Measurements from ENCODE around the gene SLC25A21.
A peak's percentile ranks its signal among the peaks of the same experiment; 100 is the strongest.
"Not testable (repeated sequence)": the region's sequence is repeated elsewhere in the genome, so short reads cannot be mapped to it uniquely, and the experiment has no call there.

Gene SLC25A21

DNA sequence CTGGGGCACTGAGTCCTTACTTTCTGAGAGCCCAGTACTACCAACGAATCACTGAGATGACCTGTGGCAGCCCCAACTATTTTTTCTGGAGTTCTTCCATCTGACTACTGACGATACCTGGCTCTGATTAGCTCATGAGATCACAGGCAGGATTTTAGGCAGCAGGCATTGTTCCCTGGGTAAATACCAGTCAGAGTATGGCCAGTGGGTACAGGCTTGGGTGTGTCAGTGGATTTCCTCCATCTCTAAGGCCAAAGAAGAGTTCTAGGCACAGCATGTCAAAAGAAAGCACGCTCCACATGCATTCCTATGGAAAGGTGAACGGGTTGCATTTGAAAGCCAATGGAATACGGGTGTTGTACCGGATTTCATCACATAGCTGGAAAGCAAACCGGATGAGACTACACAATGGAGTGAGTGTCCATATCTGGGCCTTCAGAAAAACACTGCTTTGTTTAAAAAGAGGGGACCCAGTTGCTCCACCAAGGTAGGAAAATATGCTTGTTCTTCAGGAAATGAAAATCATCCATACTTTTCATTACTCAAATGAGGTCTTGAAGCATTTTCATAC lies 455.7 kb downstream of the SLC25A21 start:
- H3K9ac ChIP-seq (ENCODE audit: low read depth, low read length) = no peak overlapping the region

DNA sequence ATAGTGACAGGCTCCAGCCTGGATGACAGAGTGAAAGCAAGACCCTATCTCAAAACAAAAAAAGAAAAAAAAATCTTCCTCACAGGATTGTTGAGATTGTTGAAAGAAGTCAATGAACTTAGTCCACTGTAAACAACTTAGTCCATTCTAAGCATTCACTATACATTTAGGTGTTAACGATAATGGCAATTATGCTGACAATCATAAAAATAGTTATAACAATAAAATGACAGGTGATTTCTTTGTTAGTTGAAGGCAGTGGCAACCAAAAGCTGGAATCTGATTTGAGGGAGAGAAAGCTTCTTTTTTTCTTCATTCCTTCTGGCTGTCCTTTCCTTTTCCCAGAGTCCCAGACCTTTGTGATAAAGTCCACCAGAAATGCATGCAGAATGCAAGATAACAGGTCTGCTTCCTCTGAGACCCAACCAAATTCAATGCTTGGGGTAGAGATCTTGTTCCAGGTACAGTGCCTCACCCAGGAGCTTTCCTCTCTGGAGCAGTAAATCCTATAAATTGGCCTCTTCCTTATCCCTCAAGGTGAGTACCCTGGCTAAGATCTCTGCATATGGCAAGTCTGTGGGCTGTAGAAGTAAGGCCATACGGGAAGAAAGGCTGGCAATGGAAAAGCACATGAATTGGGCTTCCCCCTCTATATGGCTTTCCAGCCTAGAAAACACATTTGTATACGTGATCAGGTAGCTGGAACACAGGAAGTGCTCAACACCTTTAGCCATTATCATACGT lies 458.3 kb downstream of the SLC25A21 start:
- no peaks in the 10 kb centered on the region for H3K9me3 ChIP-seq (ENCODE audit: control insufficient read depth, insufficient read depth, low read length)
- H3K36me3 ChIP-seq (ENCODE audit: insufficient read depth, low read length) = no peaks in the 10 kb centered on the region
- H3K9ac ChIP-seq (ENCODE audit: low read depth, low read length) = no peak overlapping the region
- peaks cover 7% of the 10 kb centered on the region; the same call in 1 of the 2 replicates for H3K4me1 ChIP-seq (ENCODE audit: insufficient read depth, low read length)

More for the DNA sequence above, 455.7 kb downstream of the SLC25A21 start:
- no peaks in the 10 kb centered on the region for H3K36me3 ChIP-seq (ENCODE audit: insufficient read depth, low read length)
- H3K9me3 ChIP-seq (ENCODE audit: control insufficient read depth, insufficient read depth, low read length) = no peaks in the 10 kb centered on the region
- peaks cover 7% of the 10 kb centered on the region; the same call in 1 of the 2 replicates for H3K4me1 ChIP-seq (ENCODE audit: insufficient read depth, low read length)

DNA sequence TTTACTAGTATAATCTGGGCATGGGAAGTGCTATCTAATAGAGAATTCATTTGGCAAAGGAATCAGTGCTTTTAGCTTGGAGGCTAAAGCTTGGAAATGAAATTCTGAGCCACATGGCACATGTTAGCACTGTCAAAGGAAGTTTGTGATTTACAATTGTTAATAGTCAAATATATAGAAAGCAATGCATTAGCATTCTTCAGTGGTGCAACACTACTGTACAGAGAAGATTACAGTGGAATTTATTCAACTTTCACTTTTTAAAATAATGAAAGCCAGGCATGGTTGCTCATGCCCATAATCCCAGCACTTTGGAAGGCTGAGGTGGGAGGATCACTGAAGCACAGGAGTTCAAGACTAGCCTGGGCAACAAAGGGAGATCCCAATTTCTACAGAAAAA lies 464.8 kb downstream of the SLC25A21 start:
- H3K9me3 ChIP-seq (ENCODE audit: control insufficient read depth, insufficient read depth, low read length) = no peaks in the 10 kb centered on the region
- no peak overlapping the region for H3K9ac ChIP-seq (ENCODE audit: low read depth, low read length)
- H3K4me1 ChIP-seq (ENCODE audit: insufficient read depth, low read length) = no peaks in the 10 kb centered on the region
- H3K36me3 ChIP-seq (ENCODE audit: insufficient read depth, low read length) = no peaks in the 10 kb centered on the region

GRCh38 chr14:36702474-36702873 lies 469.9 kb downstream of the SLC25A21 start:
- Histone ChIP-seq H3K9me3 (ENCODE audit: control insufficient read depth, insufficient read depth, low read length) (no peaks in the 10 kb centered on the region), H3K9ac (ENCODE audit: low read depth, low read length) (no peak overlapping the region)

GRCh38 chr14:36701132-36701531 lies 471.3 kb downstream of the SLC25A21 start:
- Histone ChIP-seq H3K9me3 (ENCODE audit: control insufficient read depth, insufficient read depth, low read length) (no peaks in the 10 kb centered on the region), H3K36me3 (ENCODE audit: insufficient read depth, low read length) (no peaks in the 10 kb centered on the region), H3K4me1 (ENCODE audit: insufficient read depth, low read length) (0 out of 2 replicates have a peak, but pooled peaks cover 4% of the 10 kb centered on the region), H3K9ac (ENCODE audit: low read depth, low read length) (no peak overlapping the region)

More at GRCh38 chr14:36702474-36702873, 469.9 kb downstream of the SLC25A21 start:
- H3K4me1 ChIP-seq (ENCODE audit: insufficient read depth, low read length) = 0 out of 2 replicates have a peak, but pooled peaks cover 4% of the 10 kb centered on the region
- H3K36me3 ChIP-seq (ENCODE audit: insufficient read depth, low read length) = no peaks in the 10 kb centered on the region

GRCh38 chr14:36700651-36701050 lies 471.8 kb downstream of the SLC25A21 start:
- H3K36me3 ChIP-seq (ENCODE audit: insufficient read depth, low read length) = no peaks in the 10 kb centered on the region
- H3K9ac ChIP-seq (ENCODE audit: low read depth, low read length) = no peak overlapping the region
- no peaks in the 10 kb centered on the region for H3K9me3 ChIP-seq (ENCODE audit: control insufficient read depth, insufficient read depth, low read length)
- 0 out of 2 replicates have a peak, but pooled peaks cover 4% of the 10 kb centered on the region for H3K4me1 ChIP-seq (ENCODE audit: insufficient read depth, low read length)

DNA sequence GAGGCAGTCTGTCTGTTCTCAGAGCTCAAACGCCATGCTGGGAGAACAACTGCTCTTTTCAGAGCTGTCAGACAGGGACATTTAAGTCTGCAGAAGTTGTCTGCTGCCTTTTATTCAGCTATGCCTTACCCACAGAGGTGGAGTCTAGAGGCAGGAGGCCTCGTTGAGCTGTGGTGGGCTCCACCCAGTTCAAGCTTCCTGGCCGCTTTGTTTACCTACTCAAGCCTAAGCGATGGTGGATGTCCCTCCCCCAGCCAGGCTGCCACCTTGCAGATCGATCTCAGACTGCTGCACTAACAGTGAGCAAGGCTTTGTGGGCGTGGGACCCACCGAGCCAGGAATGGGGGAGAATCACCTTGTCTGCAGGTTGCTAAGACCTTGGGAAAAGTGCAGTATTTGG lies 473.0 kb downstream of the SLC25A21 start:
- H3K9ac ChIP-seq (ENCODE audit: low read depth, low read length); H3K36me3 ChIP-seq (ENCODE audit: insufficient read depth, low read length); H3K4me1 ChIP-seq (ENCODE audit: insufficient read depth, low read length); H3K9me3 ChIP-seq (ENCODE audit: control insufficient read depth, insufficient read depth, low read length): not testable (repeated sequence)

- H3K9ac ChIP-seq (ENCODE audit: low read depth, low read length) = no peak overlapping the region
- no peaks in the 10 kb centered on the region for H3K9me3 ChIP-seq (ENCODE audit: control insufficient read depth, insufficient read depth, low read length)
- H3K4me1 ChIP-seq (ENCODE audit: insufficient read depth, low read length) = peaks cover 2% of the 10 kb centered on the region; the same call in 1 of the 2 replicates
- H3K36me3 ChIP-seq (ENCODE audit: insufficient read depth, low read length) = no peaks in the 10 kb centered on the region
Measured at GRCh38 chr14:36690311-36691040, 481.9 kb downstream of the SLC25A21 start.

GRCh38 chr14:36684946-36685345 lies 487.5 kb downstream of the SLC25A21 start:
- Histone ChIP-seq H3K4me1 (ENCODE audit: insufficient read depth, low read length) (peaks cover 36% of the 10 kb centered on the region; the same call in 1 of the 2 replicates), H3K9ac (ENCODE audit: low read depth, low read length) (no peak overlapping the region), H3K9me3 (ENCODE audit: control insufficient read depth, insufficient read depth, low read length) (no peaks in the 10 kb centered on the region), H3K36me3 (ENCODE audit: insufficient read depth, low read length) (no peaks in the 10 kb centered on the region)

GRCh38 chr14:36683083-36683724 lies 489.2 kb downstream of the SLC25A21 start:
- Histone ChIP-seq H3K9ac (ENCODE audit: low read depth, low read length) (no peak overlapping the region), H3K4me1 (ENCODE audit: insufficient read depth, low read length) (peaks cover 36% of the 10 kb centered on the region; the same call in 1 of the 2 replicates), H3K9me3 (ENCODE audit: control insufficient read depth, insufficient read depth, low read length) (no peaks in the 10 kb centered on the region), H3K36me3 (ENCODE audit: insufficient read depth, low read length) (no peaks in the 10 kb centered on the region)

- H3K9me3 ChIP-seq (ENCODE audit: control insufficient read depth, insufficient read depth, low read length) = no peaks in the 10 kb centered on the region
Measured at GRCh38 chr14:36682338-36682737, 490.1 kb downstream of the SLC25A21 start.

GRCh38 chr14:36676236-36676635 lies 496.2 kb downstream of the SLC25A21 start:
- H3K9me3 ChIP-seq (ENCODE audit: control insufficient read depth, insufficient read depth, low read length) = 0 out of 2 replicates have a peak, but pooled peaks cover 2% of the 10 kb centered on the region
- peaks cover 20% of the 10 kb centered on the region; the same call in 1 of the 2 replicates for H3K4me1 ChIP-seq (ENCODE audit: insufficient read depth, low read length)
- H3K36me3 ChIP-seq (ENCODE audit: insufficient read depth, low read length) = no peaks in the 10 kb centered on the region
- H3K9ac ChIP-seq (ENCODE audit: low read depth, low read length) = peak overlapping the region; percentile 14; the same call in 1 of the 2 replicates

More at GRCh38 chr14:36682338-36682737, 490.1 kb downstream of the SLC25A21 start:
- H3K36me3 ChIP-seq (ENCODE audit: insufficient read depth, low read length) = no peaks in the 10 kb centered on the region
- H3K9ac ChIP-seq (ENCODE audit: low read depth, low read length) = no peak overlapping the region
- peaks cover 36% of the 10 kb centered on the region; the same call in 1 of the 2 replicates for H3K4me1 ChIP-seq (ENCODE audit: insufficient read depth, low read length)

- Histone ChIP-seq H3K9ac (ENCODE audit: low read depth, low read length) (no peak overlapping the region), H3K36me3 (ENCODE audit: insufficient read depth, low read length) (no peaks in the 10 kb centered on the region), H3K4me1 (ENCODE audit: insufficient read depth, low read length) (peaks cover 16% of the 10 kb centered on the region; the same call in 1 of the 2 replicates), H3K9me3 (ENCODE audit: control insufficient read depth, insufficient read depth, low read length) (0 out of 2 replicates have a peak, but pooled peaks cover 2% of the 10 kb centered on the region)
Measured at GRCh38 chr14:36675581-36675980, 496.8 kb downstream of the SLC25A21 start.

DNA sequence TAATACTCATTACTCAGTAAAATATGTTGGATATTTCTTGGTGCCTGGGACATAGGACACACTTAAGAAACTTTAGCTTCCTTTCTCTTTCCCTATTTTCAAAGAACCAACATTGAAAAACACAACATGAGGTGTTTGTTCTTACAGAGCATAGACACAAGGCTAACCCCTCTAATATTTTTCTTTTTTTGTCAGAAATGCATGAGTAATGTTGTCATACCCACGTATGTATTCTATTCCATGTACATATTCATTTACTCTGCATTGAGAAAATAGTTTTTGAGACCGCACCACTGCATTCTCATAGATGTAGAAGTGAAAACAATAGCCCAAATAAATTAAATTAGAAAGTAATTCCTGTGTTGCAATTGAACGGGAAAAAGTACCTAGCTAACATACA lies 497.7 kb downstream of the SLC25A21 start:
- Histone ChIP-seq H3K36me3 (ENCODE audit: insufficient read depth, low read length) (no peaks in the 10 kb centered on the region), H3K9ac (ENCODE audit: low read depth, low read length) (no peak overlapping the region), H3K9me3 (ENCODE audit: control insufficient read depth, insufficient read depth, low read length) (0 out of 2 replicates have a peak, but pooled peaks cover 2% of the 10 kb centered on the region), H3K4me1 (ENCODE audit: insufficient read depth, low read length) (peaks cover 14% of the 10 kb centered on the region; the same call in 1 of the 2 replicates)

Data from ES-I3 (cell line).